Kidney (tissue), 14 donors: Measurements from ENCODE around the gene RGP1. TPM values are rescaled to one million over a fixed set of nuclear protein-coding genes. Genes with fewer than 3 reads are reported as not detected.

Experiments used
- DNase-seq, 5 donors: peaks; one replicate each; pipeline ENCODE4 v3.0.0-alpha.2; 2013 to 2020
- FAIRE-seq: peaks from 2 replicates; lab custom pipeline; 2012; peaks lifted over from hg19 to GRCh38; lab: Jason Lieb, UNC
- H3K27ac ChIP-seq, 2 donors: one replicate each; pipeline ENCODE4 v1.7.0; 2013; ENCODE audit warnings: low read depth in 2 of 2, low read length in 2 of 2, inconsistent platforms in 1 of 2
- H3K27me3 ChIP-seq: one replicate; pipeline ENCODE4 v1.7.1; 2013; ENCODE audit warnings: low read length, inconsistent platforms; ENCODE audit not compliant: control insufficient read depth, insufficient read depth
- H3K36me3 ChIP-seq, 3 donors: one replicate each; pipeline versions ENCODE4 v1.7.0 to v1.7.1; 2013; ENCODE audit warnings: low read length in 3 of 3, control low read depth in 1 of 3, inconsistent platforms in 1 of 3; ENCODE audit not compliant: insufficient read depth in 3 of 3, control insufficient read depth in 2 of 3
- H3K4me1 ChIP-seq, 3 donors: one replicate each; pipeline versions ENCODE4 v1.7.0 to v1.7.1; 2013; ENCODE audit warnings: low read length in 3 of 3, inconsistent platforms in 1 of 3, low read depth in 1 of 3; ENCODE audit not compliant: control insufficient read depth in 2 of 3, insufficient read depth in 2 of 3
- H3K4me3 ChIP-seq, 3 donors: one replicate each; pipeline versions ENCODE4 v1.7.0 to v1.8.1; 2013; ENCODE audit warnings: low read length in 3 of 3, control low read depth in 1 of 3, inconsistent platforms in 1 of 3
- H3K9ac ChIP-seq, 3 donors: one replicate each; pipeline versions ENCODE4 v1.7.0 to v1.7.1; 2013; ENCODE audit warnings: low read length in 3 of 3, control low read depth in 1 of 3, inconsistent platforms in 1 of 3
- H3K9me3 ChIP-seq, 3 donors: one replicate each; pipeline versions ENCODE4 v1.7.0 to v1.7.1; 2013; ENCODE audit warnings: low read length in 3 of 3, control low read depth in 1 of 3, inconsistent platforms in 1 of 3; ENCODE audit not compliant: control insufficient read depth in 2 of 3, insufficient read depth in 1 of 3
- CTCF ChIP-seq: IDR thresholded peaks from 3 replicates; pipeline ENCODE4 v1.5.1; 2012; ENCODE audit warnings: mild to moderate bottlenecking, moderate library complexity, borderline replicate concordance; ENCODE audit not compliant: insufficient read depth; ENCODE audit errors: extremely low read depth
- intact Hi-C: fragments of 100-400 bp; cut with DNase I; formaldehyde crosslinking; loops from one replicate; pipeline ENCODE4 v1.11.1; 2022
- polyA plus RNA-seq: library from polyadenylated mRNA; stranded (reverse); fragments of 350-450 nt; fragmentation: Illumina TruSeq; extraction: RNeasy Lipid Tissue Mini Kit (QIAGEN cat#74804); gene quantifications from one replicate; pipeline ENCODE4 v1.2.3, GENCODE V29; 2014; ENCODE audit warnings: low read depth, low replicate concordance; ENCODE audit not compliant: insufficient read depth
- total RNA-seq: library from RNA; stranded (reverse); fragmentation: NEBNext Ultra II Directional; extraction: Animal tissue kit (Norgen Biotek cat#: 25700); gene quantifications from one replicate; pipeline ENCODE4 v1.2.1, GENCODE V29; 2021
- donor health status: control.
- donor health status: control.
- donor health status: control.
- donor health status: control.
- donor health status: control.
- donor health status: DM: yes; HTN: yes; CAD: no.
- donor health status: Normal renal cell carcinoma (clear cell type).

The RGP1 gene
- total and polyA plus RNA-seq, 2 donors from 2014 or later = 11.0 to 39.2 TPM

- Histone ChIP-seq H3K36me3 (peaks cover 23 to 88% (median 74%) of the 10 kb centered on the region in 3 donors), H3K27me3 (no peaks in the 10 kb centered on the region), H3K4me1 (no peaks in the 10 kb centered on the region), H3K27ac (no peak overlapping the region), H3K9ac (no peak overlapping the region), H3K4me3 (no peak overlapping the region), H3K9me3 (no peaks in the 10 kb centered on the region)
- TF ChIP-seq CTCF = no peak
- DNase-seq (no peak), FAIRE-seq (no peak)
- intact Hi-C loops = no loop called here
Measured at GRCh38 chr9:35705836-35706430, 43.2 kb upstream of the RGP1 start.

GRCh38 chr9:35706951-35707350 is 42.1 kb upstream of the RGP1 start:
- no peak overlapping the region for H3K9ac ChIP-seq
- no peak for TF ChIP-seq CTCF
- no peak overlapping the region for H3K4me3 ChIP-seq
- no peaks in the 10 kb centered on the region for H3K27me3 ChIP-seq
- H3K4me1 ChIP-seq = peaks cover 0 to 4% (median 0%) of the 10 kb centered on the region in 3 donors
- no peaks in the 10 kb centered on the region for H3K9me3 ChIP-seq
- H3K27ac ChIP-seq = no peak overlapping the region
- FAIRE-seq (no peak), DNase-seq (no peak)
- intact Hi-C loops = no loop called here
- H3K36me3 ChIP-seq = peaks cover 17 to 89% (median 77%) of the 10 kb centered on the region in 3 donors

- H3K27ac ChIP-seq = no peak overlapping the region
- TF ChIP-seq CTCF = no peak
- no peak overlapping the region for H3K4me3 ChIP-seq
- peaks cover 0 to 11% (median 0%) of the 10 kb centered on the region in 3 donors for H3K4me1 ChIP-seq
- DNase-seq (no peak), FAIRE-seq (no peak)
- intact Hi-C loops = no loop called here
- peaks cover 15 to 90% (median 75%) of the 10 kb centered on the region in 3 donors for H3K36me3 ChIP-seq
- H3K9me3 ChIP-seq = no peaks in the 10 kb centered on the region
- no peaks in the 10 kb centered on the region for H3K27me3 ChIP-seq
- no peak overlapping the region for H3K9ac ChIP-seq
Measured at GRCh38 chr9:35708146-35708545, 40.9 kb upstream of the RGP1 start.
